HUES6 (cell line): ENCODE measurements around the gene PPDPF.
"Not testable (repeated sequence)": the region's sequence is repeated elsewhere in the genome, so short reads cannot be mapped to it uniquely, and the experiment has no call there.

Experiments
- H3K27ac ChIP-seq: 2 replicates; pipeline ENCODE4 v1.7.0; 2013; ENCODE audit warnings: low read depth, mild to moderate bottlenecking, low read length, inconsistent platforms
- H3K27me3 ChIP-seq: 2 replicates; pipeline ENCODE4 v1.6.1; 2013; ENCODE audit warnings: low read length; ENCODE audit not compliant: control insufficient read depth, insufficient read depth
- H3K36me3 ChIP-seq: 2 replicates; pipeline ENCODE4 v1.6.1; 2013; ENCODE audit warnings: low read length; ENCODE audit not compliant: control insufficient read depth, insufficient read depth
- H3K4me1 ChIP-seq: 2 replicates; pipeline ENCODE4 v1.6.1; 2013; ENCODE audit warnings: low read length; ENCODE audit not compliant: control insufficient read depth, insufficient read depth
- H3K4me3 ChIP-seq: 2 replicates; pipeline ENCODE4 v1.5.1; 2013; ENCODE audit warnings: low read depth, low read length
- H3K9ac ChIP-seq: one replicate; pipeline ENCODE4 v1.6.1; 2013; ENCODE audit warnings: mild to moderate bottlenecking, low read length
- H3K9me3 ChIP-seq: 2 replicates; pipeline ENCODE4 v1.6.1; 2013; ENCODE audit warnings: low read depth, low read length; ENCODE audit not compliant: control insufficient read depth, insufficient read depth

The PPDPF gene

DNA sequence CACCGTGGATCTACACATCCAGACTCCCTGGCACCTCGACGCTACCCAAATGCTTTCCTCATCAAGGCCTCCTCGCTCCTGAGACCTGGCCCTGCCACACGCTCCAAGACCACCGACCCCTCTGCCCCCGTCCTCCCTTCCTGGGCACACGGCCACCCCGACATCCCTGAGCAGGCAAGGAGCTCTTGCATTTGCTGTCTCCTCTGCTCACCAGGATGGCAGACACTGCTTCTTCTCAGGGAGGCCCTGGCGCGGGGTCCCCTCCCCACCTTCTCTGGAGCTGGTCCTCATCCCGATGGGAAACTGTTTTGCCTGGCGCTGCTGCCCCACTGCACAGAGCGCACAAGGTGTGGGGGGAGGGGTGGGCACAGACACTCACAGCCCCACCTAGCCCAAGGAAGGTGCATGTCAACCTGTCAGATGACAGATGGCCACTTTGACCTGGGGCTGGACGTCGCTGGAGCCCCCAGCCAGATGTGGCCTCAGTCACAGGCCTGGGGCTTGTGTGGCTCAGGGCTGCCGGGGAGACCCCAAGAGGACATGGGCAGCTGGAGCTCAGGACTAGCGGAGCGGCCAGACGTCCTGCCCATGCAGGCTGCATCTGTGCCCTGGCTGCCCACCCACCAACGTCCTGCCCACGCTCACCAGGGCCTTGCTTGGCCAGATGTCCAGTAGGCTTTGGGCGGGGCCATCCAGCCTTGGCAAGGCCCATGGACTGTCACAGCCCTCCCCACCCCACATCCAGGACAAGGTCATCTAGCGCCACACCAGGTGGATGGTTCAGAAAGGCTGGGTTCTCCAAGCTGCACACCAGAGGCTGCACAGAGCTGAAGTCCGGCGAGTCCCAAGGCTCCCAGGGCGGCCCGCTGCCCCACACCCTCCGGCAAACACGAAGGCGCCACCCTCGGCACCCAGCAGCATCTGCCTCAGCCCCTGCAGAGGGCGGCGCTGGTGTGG is 41.9 kb upstream of the PPDPF start:
- Histone ChIP-seq H3K27me3 (peaks cover 45% of the 10 kb centered on the region), H3K27ac (no peak overlapping the region), H3K4me3 (no peak overlapping the region), H3K4me1 (peaks cover 21% of the 10 kb centered on the region), H3K36me3 (no peaks in the 10 kb centered on the region), H3K9ac (no peak overlapping the region), H3K9me3 (no peaks in the 10 kb centered on the region)

DNA sequence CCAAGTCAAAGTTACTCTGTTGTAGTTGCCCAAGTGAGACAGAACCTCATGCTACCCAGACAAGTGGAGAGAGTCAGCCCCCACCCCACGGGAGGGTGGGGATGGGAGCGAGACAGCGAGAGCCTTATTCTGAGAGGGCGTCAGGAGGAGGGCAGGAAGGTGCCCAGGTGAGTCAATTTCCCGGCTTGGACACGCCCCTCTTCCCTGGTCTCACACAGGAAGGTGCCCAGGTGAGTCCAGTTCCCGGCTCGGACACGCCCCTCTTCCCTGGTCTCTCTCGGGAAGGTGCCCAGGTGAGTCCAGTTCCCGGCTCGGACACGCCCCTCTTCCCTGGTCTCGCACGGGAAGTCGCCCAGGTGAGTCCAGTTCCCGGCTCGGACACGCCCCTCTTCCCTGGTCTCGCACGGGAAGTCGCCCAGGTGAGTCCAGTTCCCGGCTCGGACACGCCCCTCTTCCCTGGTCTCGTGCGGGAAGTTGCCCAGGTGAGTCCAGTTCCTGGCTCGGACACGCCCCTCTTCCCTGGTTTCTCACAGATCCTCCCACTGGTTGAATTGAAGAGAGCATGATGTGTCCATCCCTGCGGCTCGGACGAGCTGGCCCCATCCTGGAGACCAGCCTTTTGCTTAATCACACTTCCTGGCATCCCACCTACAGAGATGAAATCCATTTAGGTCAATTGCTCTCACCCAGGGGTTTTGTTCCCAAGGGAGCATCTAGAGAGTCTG is 40.7 kb upstream of the PPDPF start:
- peaks cover 16% of the 10 kb centered on the region for H3K4me1 ChIP-seq
- not testable (repeated sequence) for H3K4me3 ChIP-seq
- peaks cover 39% of the 10 kb centered on the region for H3K27me3 ChIP-seq

DNA sequence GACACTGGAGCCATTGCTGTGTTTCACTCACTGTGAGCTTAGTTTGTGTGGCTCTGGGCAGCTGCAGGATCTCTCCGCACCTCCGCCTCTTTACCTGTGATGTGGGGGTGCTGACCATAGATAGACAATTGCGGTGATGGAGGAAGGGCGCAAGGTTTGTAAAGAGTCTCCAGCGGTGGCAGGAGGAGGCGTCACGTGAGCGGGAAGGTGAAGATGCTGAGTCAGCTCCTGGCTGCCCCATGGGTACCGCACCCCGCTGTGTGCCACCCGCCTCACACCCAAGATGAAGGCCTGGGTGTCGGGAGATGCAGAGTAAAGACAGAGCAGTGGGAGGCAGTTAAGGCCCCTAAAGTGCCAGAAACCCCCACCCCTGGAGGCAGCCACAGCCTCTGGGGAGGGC is 39.1 kb upstream of the PPDPF start:
- Histone ChIP-seq H3K9ac (no peak overlapping the region), H3K36me3 (no peaks in the 10 kb centered on the region), H3K4me1 (peaks cover 16% of the 10 kb centered on the region), H3K9me3 (no peaks in the 10 kb centered on the region; the same call in 1 of the 2 replicates), H3K27ac (no peak overlapping the region), H3K4me3 (no peak overlapping the region), H3K27me3 (peaks cover 38% of the 10 kb centered on the region; the same call in 1 of the 2 replicates)

More for the DNA sequence above, 40.7 kb upstream of the PPDPF start:
- not testable (repeated sequence) for H3K27ac ChIP-seq, H3K9me3 ChIP-seq, H3K36me3 ChIP-seq, H3K9ac ChIP-seq

DNA sequence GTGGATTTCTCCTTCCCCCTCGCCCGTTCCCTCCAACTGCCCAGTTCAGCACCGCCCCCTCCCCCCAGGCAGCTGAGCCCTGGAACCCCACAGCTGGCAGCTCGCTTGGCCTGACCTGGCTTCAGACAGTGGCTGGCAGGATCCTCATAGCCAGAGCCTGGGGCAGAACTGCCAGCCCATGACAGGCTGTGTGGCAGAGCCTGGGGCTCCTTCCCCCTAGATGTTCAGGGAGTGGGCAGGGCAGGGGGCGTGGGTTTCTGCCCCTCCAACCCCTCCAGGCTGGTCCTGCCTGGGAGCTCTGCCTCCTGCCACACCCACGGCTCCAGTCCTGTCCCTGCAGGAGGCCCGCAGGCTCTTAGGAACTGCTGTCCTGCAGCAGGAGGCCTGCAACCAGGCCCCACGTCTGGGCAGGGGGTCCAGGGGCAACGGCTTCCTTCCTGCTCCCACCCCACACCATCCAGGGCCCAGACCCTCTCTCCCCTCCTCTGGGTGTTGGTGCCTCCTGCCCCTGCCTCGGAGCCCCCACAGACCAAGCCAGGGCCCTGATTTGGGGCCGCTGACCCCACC is 38.5 kb upstream of the PPDPF start:
- no peak overlapping the region for H3K9ac ChIP-seq
- no peaks in the 10 kb centered on the region; the same call in 1 of the 2 replicates for H3K9me3 ChIP-seq
- no peak overlapping the region for H3K4me3 ChIP-seq
- peaks cover 14% of the 10 kb centered on the region for H3K4me1 ChIP-seq
- peaks cover 36% of the 10 kb centered on the region for H3K27me3 ChIP-seq
- no peaks in the 10 kb centered on the region for H3K36me3 ChIP-seq
- no peak overlapping the region for H3K27ac ChIP-seq

DNA sequence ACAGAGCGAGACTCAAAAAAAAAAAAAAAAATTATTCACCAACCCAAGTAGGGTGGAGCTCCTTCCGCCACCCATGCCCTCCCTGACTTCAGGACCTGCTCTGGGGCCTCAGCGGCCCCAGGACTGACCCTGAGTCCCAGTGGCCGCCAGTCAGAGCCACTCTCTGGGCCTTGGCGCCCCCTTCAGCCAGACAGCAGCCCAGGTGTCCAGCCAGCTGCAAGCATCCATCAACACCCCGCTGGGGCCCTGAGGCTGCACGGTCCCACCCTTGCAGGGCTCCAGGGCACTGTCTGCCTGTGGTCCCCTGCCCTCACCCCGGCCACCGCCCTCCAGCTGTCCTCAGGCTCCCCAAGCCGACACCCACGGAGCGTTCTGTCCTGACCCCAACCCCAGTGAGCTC is 36.7 kb upstream of the PPDPF start:
- Histone ChIP-seq H3K9me3 (no peaks in the 10 kb centered on the region; the same call in 1 of the 2 replicates), H3K36me3 (no peaks in the 10 kb centered on the region), H3K27me3 (peaks cover 39% of the 10 kb centered on the region), H3K4me3 (no peak overlapping the region), H3K9ac (no peak overlapping the region), H3K27ac (no peak overlapping the region), H3K4me1 (peaks cover 17% of the 10 kb centered on the region)

DNA sequence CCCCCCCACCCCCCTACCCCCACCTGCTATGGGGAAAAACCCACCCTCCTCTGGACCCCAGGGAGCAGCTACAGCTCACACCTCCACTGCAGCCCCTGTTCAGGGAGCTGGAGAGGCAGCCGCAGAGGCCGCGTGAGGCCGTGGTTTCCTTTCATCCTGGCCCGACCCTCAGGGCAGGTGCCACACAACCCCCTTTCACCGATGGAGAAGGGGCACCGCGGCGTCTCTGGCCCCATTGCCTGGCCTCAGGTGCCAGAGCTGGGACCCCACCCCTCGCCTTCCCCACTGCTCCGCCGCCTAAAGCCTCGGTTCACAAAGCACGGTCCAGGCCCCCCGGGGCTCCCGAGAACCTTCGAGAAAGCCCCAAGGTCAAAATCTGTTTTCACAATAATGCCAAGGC is 36.3 kb upstream of the PPDPF start:
- H3K36me3 ChIP-seq, result no peaks in the 10 kb centered on the region
- H3K27ac ChIP-seq, result no peak overlapping the region
- no peaks in the 10 kb centered on the region; the same call in 1 of the 2 replicates for H3K9me3 ChIP-seq
- H3K4me3 ChIP-seq, result no peak overlapping the region
- H3K9ac ChIP-seq, result no peak overlapping the region
- H3K4me1 ChIP-seq, result peaks cover 19% of the 10 kb centered on the region
- peaks cover 40% of the 10 kb centered on the region for H3K27me3 ChIP-seq

DNA sequence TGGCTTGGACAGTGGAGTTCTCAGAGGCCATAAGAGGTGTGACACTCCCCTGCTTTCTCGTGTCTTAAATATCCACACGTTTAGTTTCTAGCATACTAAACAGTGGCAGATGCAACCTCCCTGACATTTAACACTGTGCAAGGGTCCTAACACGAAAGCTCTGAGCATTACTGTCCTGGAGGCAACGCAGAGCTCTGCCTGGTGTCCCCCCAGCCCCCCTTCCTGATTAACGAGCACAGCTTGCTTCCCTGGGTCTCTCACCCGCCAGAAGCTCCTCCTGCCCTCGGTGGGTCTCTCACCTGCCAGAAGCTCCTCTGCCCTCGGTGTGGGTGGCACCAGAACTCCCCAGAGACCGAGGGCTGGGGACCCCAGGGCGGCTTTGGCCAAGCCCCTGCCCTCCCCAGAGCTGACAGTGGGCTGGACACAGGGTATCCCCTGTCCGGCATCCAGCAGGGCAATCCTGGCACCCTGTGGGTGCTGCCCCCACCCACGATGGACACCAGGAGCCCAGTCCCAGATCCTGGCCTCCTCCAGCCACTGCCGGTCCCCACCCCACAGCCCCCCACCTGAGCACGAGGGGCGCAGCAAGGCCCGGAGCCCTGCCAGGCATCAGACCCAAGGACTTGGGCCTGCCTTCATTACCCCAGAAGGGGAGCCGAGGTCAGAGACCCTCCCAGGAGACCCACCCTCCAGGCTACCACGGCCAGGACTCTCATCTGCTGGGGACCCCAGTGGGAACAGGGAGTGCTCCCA is 35.7 kb upstream of the PPDPF start:
- Histone ChIP-seq H3K4me3 (no peak overlapping the region), H3K27me3 (peaks cover 44% of the 10 kb centered on the region), H3K9me3 (no peaks in the 10 kb centered on the region; the same call in 1 of the 2 replicates), H3K4me1 (peaks cover 19% of the 10 kb centered on the region), H3K27ac (no peak overlapping the region), H3K36me3 (no peaks in the 10 kb centered on the region), H3K9ac (no peak overlapping the region)

DNA sequence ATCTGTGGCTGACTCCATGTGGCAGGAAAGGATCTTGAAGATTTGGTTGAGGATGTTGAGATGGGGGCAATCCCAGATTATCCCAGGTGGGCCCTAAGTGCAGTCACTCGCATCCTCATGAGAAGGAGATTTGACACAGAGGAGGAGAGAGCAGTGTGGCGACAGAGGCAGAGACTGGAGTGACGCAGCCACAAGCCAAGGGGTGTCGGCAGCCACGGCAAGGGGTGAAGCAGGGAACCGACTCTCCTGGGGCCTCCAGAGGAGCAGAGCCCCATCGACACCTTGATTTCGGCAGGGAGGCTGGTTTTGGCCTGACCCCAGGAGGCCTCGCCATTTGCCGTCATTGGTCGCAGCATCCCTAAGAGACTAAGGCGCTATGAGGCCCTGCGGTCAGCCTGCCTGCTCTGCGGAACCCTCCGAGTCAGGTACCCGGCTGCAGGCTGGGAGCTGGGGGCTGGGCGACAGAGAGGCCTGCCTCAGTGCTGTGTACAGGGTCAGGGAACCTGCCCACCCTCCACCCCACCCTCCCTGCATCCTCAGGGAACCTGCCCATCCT is 34.2 kb upstream of the PPDPF start:
- Histone ChIP-seq H3K27ac (no peak overlapping the region), H3K9ac (no peak overlapping the region)

DNA sequence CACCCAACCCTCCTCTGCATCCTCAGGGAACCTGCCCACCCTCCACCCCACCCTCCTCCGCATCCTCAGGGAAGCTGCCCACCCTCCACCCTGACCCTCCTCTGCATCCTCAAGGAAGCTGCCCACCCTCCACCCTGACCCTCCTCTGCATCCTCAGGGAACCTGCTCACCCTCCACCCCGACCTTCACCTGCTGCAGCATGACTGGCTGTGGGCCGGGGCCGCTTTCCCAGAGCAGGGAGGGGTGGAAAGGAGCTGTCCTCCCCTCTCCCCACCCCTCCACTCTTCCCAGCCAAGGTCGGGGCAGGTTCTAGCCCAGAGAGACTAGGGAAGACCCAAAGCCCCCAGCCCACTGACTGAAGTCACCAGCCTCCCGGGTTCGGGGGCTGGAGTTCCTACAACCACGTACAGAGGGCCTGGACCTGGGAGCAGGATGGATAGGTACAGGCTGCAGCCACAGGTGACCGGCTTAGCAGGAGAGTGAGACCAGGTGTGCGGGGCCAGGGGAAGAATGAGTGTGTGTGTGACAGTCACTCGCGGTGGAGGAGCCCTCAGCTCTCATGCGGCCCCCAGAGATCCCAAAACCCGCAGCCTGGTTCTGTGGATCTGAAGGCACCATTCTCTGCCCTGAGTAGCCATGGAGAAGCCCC is 33.3 kb upstream of the PPDPF start:
- no peaks in the 10 kb centered on the region; the same call in 1 of the 2 replicates for H3K36me3 ChIP-seq

More for the DNA sequence above, 34.2 kb upstream of the PPDPF start:
- Histone ChIP-seq H3K4me3 (no peak overlapping the region), H3K27me3 (peaks cover 59% of the 10 kb centered on the region), H3K36me3 (no peaks in the 10 kb centered on the region), H3K4me1 (peaks cover 18% of the 10 kb centered on the region), H3K9me3 (no peaks in the 10 kb centered on the region; the same call in 1 of the 2 replicates)

More for the DNA sequence above, 33.3 kb upstream of the PPDPF start:
- Histone ChIP-seq H3K27me3 (peaks cover 60% of the 10 kb centered on the region), H3K4me1 (peaks cover 9% of the 10 kb centered on the region), H3K9ac (no peak overlapping the region), H3K9me3 (no peaks in the 10 kb centered on the region; the same call in 1 of the 2 replicates), H3K4me3 (no peak overlapping the region), H3K27ac (no peak overlapping the region)
